Fibroblast of skin of right biceps (primary cell): ENCODE data around the gene DMD.
A peak's percentile ranks its signal among the peaks of the same experiment; 100 is the strongest.

ENCODE experiments used
- DNase-seq: peaks from one replicate; pipeline ENCODE4 v3.0.0-alpha.2; 2013

Gene DMD

DNA sequence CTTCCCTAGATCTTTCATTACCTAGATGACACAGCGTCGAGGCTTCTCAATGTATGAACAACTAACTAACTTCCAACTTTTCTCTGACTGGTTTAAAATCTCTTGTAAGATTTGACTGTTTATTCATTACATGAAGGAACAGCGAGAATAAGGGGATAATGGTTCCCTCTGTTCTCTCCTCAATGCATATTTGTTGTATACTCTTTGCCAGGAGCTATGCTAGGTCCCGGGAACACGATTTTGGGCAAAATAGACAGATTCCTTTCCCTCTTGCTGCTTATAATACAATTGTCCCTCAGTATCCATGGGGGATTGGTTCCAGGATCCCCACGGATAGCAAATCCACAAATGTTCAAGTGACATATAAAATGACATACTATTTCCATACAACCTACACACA, 1020.0 kb downstream of the DMD start:
- DNase-seq = no peak

- DNase-seq = no peak
These were observed 1026.2 kb downstream of the DMD start for GRCh38 chrX:32185160-32185559.

- DNase-seq = no peak
These were observed 1028.3 kb downstream of the DMD start for GRCh38 chrX:32183066-32183465.

GRCh38 chrX:32176510-32176909, 1034.8 kb downstream of the DMD start:
- DNase-seq = no peak

GRCh38 chrX:32170481-32170880, 1040.9 kb downstream of the DMD start:
- DNase-seq = no peak

DNA sequence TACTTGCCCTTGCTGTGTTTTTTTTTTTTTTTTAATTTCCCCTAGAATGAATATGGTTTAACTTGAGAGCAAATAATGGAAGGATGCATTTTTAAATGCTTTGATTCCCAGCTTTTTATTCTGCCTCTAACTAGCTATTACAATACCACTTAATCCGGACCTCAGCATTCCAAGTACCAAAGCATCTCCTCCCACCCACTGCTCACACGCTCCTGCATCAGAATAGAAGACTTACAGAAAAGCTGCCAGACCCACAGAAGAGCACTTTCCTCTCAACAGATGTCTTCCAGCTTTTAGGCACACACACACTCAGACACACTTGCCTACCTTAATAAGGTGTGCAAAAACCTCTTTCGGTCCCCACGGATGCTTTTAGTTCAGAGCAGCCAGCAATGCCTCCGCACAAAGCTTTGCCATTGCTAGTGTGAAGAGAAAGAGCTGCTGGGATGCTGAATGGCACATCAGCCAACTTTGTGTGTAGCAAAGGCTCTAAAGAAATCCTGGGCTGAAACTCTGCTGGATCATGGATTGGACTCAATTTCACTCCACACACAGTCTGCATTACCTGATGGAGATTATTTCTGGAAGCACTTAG, 1056.2 kb downstream of the DMD start:
- DNase-seq = no peak

GRCh38 chrX:32153585-32153984, 1057.8 kb downstream of the DMD start:
- no peak for DNase-seq

DNA sequence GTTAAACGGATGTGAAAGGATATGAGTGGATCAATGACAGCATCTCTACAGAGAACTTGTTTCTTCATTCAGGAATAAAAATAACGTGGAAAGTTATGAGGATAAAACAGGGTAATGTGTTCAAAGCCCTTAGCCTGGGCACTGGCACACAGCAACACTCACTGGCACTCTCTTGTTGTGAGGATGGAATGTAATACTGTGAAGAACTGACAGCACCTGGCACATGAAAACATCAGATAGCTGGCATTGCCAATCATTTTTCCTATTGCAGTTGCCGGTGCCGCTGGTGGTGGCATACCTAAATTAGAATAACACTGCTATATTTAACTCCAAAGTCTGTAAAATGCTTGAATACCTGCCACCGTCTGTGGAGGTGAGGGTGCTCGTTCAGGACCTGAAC, 1061.2 kb downstream of the DMD start:
- no peak for DNase-seq

- no peak for DNase-seq
These were observed 1069.5 kb downstream of the DMD start for GRCh38 chrX:32141841-32142240.

- no peak for DNase-seq
These were observed 1071.9 kb downstream of the DMD start for GRCh38 chrX:32139476-32139875.

DNA sequence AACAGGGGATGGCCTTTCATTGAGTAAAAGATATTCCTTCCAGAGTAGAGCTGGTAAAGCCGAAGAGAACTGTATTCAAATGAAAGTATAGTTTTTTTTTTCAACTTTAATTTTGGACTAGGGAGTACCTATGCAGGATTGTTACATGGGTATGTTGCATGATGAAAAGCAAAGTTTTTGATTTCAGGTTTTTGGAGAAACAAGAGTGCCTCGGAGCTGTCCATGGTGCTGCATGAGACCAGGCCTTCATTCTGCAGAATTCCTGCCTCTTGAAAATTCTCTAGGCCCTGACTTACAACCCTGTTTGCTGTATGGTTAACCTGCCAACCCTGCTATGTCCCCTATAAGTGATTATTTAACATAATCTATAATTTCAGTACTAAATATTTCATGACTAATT, 1073.8 kb downstream of the DMD start:
- DNase-seq = peak; percentile 0

DNA sequence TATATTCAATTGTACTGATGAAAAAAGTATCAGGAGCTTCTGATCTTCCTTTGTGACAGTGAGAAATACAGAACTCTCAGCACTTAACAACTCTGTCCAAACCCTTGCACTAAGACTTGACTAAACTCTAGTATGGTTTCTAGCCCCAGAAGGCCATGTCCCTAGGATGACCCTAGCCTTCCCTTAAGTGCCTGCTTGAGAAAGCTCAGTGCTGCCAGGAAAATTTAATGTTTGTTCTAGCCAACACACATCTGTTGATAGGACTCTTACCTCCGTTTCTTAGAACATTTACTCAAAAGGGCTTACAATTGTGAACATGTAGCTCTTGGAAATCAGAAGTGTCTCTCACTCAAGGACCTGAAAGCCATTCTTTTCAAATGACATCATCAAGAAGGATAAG, 1084.4 kb downstream of the DMD start:
- DNase-seq = no peak

GRCh38 chrX:32118832-32119231, 1092.5 kb downstream of the DMD start:
- DNase-seq = no peak

DNA sequence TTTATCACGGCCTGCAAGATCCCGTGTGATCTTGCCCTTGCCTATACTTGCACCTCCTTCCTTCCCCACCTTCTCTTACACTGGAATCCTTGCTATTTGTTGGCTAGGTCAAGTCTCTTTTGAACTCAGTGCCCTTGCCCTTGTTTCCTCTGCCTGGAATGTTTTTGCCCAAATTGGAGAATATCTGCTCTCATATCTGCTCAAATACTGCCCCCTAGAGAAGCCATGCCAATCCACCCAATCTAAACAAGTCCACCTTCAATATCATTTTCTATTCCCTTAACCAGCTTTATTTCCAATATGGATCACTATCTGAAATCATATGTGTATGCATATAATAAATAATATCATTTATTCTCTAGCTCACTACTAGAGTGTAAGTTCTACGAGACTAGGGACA, 1095.3 kb downstream of the DMD start:
- DNase-seq = no peak

GRCh38 chrX:32087663-32088062, 1123.7 kb downstream of the DMD start:
- no peak for DNase-seq

DNA sequence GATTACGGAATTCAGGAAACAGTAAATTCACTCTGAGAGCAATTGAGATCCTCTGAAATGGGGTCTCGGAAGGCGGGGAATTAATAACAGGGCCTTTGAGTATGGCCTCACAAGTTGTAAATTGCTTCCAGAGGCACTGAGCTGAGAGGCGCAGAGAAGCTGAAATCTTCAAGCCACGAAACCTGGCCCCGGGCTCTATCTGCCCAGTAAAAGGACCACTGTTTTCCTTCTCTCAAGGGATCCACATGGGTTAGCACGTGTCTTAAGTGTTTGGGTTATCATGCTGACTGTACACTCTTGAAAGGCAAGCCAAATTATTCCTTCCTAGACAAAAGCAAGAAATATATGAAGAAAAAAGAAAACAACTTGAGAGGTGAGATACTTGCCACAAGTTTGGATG, 1126.6 kb downstream of the DMD start:
- no peak for DNase-seq

DNA sequence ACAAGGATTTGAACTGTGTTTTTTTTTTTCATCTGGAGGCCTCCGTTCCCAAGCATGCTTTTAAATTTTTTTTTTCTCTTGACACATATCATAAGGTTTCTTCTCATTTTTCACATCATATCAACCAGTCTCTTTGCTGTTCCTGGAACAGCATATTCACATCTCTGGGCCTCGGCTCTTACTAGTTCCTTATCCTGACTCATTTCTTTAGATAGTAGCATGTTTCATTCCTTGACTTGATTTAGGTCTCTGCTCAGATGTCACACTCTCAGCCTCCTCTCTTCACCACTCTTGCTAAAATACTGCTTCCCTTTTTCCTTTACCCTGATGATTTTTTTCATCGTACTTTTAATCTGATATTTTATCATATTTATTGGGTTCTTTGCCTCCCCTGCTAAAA, 1163.1 kb downstream of the DMD start:
- no peak for DNase-seq

- no peak for DNase-seq
These were observed 1166.2 kb downstream of the DMD start for GRCh38 chrX:32045149-32045548.

- DNase-seq = no peak
These were observed 1170.2 kb downstream of the DMD start for GRCh38 chrX:32041181-32041580.

GRCh38 chrX:32026772-32027171, 1184.6 kb downstream of the DMD start:
- DNase-seq = no peak

- DNase-seq = no peak
These were observed 1187.3 kb downstream of the DMD start for GRCh38 chrX:32024072-32024471.

GRCh38 chrX:32016195-32016594, 1195.2 kb downstream of the DMD start:
- no peak for DNase-seq

DNA sequence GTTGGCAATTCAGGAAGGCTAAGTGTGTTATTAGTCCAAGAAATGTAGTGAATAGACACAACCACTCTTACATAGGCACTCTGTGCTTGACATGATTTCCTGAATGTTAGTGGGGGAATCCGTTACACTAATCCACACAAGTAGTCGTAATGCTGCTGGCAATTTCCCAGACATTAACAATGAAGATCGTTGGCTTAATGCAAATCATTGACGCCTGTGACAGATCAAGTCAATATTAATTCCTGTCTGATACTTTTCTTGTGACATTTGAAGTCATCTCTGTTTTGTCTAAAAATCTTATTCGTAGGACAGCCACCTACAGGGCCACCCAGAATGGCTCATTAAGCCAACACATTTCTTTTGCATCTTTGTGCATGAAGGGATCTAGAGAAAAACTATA, 1200.4 kb downstream of the DMD start:
- no peak for DNase-seq

- no peak for DNase-seq
These were observed 1201.1 kb downstream of the DMD start for GRCh38 chrX:32010212-32010611.

GRCh38 chrX:31993637-31994036, 1217.7 kb downstream of the DMD start:
- DNase-seq = no peak

DNA sequence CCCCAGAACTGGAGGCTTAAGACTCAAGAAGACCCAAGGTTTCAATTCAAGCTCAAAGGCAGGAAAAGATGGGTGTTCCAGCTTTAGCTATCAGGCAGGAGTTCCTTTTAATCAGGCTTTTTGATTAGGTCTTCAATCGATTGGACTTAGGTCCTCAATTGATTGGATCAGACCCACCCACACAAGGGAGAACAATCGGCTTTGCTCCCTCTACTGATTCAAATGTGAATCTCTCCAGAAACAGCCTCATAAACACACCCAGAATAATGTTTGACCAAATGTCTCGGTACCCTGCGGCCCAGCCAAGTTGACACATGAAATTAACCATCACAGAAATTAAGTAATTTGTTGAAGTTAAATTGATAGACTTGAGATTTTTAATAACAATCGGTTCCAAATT, 1222.4 kb downstream of the DMD start:
- no peak for DNase-seq
